Fibroblast of pulmonary artery (primary cell): ENCODE results near the gene RRBP1.

Source experiments
- DNase-seq: peaks from one replicate; pipeline ENCODE4 v3.0.0-alpha.2; 2010; ENCODE audit warnings: low read depth
- H3K4me3 ChIP-seq: replicated peaks from 2 replicates; pipeline ENCODE4 v1.5.1; 2011; ENCODE audit warnings: low read depth, mild to moderate bottlenecking, control low read depth, low read length, moderate library complexity
- TF ChIP-seq, protein P1 (sequence below): IDR thresholded peaks from 2 replicates; pipeline ENCODE4 v1.5.1; 2011; ENCODE audit warnings: mild to moderate bottlenecking, control low read depth, low read length, inconsistent platforms; ENCODE audit errors: missing control alignments

The RRBP1 gene, protein sequence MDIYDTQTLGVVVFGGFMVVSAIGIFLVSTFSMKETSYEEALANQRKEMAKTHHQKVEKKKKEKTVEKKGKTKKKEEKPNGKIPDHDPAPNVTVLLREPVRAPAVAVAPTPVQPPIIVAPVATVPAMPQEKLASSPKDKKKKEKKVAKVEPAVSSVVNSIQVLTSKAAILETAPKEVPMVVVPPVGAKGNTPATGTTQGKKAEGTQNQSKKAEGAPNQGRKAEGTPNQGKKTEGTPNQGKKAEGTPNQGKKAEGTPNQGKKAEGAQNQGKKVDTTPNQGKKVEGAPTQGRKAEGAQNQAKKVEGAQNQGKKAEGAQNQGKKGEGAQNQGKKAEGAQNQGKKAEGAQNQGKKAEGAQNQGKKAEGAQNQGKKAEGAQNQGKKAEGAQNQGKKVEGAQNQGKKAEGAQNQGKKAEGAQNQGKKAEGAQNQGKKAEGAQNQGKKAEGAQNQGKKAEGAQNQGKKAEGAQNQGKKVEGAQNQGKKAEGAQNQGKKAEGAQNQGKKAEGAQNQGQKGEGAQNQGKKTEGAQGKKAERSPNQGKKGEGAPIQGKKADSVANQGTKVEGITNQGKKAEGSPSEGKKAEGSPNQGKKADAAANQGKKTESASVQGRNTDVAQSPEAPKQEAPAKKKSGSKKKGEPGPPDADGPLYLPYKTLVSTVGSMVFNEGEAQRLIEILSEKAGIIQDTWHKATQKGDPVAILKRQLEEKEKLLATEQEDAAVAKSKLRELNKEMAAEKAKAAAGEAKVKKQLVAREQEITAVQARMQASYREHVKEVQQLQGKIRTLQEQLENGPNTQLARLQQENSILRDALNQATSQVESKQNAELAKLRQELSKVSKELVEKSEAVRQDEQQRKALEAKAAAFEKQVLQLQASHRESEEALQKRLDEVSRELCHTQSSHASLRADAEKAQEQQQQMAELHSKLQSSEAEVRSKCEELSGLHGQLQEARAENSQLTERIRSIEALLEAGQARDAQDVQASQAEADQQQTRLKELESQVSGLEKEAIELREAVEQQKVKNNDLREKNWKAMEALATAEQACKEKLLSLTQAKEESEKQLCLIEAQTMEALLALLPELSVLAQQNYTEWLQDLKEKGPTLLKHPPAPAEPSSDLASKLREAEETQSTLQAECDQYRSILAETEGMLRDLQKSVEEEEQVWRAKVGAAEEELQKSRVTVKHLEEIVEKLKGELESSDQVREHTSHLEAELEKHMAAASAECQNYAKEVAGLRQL (N-terminal part only)

DNA sequence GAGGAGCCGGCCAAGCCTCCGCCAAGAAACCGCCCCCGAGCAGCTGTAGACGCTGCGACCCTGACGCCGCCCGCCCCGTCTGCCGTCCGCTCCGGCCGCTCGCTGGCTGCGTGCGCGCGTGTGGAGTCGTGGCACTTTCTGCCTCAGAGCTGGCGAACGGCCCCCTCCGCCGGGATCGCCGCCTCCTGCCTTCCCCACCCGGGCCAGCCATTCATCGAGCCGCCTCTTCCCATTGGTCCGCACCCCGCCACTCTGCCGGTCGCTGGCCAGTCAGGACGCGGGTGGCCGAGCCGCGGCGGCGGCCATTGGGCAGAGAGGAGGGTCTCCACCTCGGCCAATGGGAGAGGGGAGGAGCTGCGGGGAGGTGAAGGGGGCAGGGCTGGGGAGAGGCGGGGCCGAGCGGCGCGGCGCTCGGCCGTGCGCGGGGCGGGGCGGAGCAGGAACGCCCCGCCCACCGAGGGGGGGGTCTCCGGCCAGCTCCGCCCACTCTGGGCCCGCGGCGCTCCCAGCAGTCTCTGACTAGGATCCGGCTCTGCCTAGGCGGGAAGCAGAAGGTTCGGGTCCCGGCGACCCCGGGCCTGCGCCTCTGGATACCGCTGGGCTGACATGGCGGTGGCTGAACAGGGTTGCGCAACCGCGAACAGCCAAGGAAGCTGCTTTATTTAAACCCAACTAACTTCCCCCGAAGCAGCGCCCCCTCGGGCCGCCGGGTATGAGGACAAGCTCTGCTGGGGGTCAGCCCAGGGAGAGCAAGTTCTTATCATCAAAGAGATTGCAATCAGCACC, at the start of gene RRBP1:
RRBP1 (minus strand) TSS at position 140 of the 786 bp plus-strand sequence. CDS start 21,735 bp downstream, outside the sequence.
- TF ChIP-seq, protein P1, sequence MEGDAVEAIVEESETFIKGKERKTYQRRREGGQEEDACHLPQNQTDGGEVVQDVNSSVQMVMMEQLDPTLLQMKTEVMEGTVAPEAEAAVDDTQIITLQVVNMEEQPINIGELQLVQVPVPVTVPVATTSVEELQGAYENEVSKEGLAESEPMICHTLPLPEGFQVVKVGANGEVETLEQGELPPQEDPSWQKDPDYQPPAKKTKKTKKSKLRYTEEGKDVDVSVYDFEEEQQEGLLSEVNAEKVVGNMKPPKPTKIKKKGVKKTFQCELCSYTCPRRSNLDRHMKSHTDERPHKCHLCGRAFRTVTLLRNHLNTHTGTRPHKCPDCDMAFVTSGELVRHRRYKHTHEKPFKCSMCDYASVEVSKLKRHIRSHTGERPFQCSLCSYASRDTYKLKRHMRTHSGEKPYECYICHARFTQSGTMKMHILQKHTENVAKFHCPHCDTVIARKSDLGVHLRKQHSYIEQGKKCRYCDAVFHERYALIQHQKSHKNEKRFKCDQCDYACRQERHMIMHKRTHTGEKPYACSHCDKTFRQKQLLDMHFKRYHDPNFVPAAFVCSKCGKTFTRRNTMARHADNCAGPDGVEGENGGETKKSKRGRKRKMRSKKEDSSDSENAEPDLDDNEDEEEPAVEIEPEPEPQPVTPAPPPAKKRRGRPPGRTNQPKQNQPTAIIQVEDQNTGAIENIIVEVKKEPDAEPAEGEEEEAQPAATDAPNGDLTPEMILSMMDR, result peak; percentile 66
- peak within 1 kb of the TSS; percentile 84 for H3K4me3 ChIP-seq
- DNase-seq, result peak; percentile 98

DNA sequence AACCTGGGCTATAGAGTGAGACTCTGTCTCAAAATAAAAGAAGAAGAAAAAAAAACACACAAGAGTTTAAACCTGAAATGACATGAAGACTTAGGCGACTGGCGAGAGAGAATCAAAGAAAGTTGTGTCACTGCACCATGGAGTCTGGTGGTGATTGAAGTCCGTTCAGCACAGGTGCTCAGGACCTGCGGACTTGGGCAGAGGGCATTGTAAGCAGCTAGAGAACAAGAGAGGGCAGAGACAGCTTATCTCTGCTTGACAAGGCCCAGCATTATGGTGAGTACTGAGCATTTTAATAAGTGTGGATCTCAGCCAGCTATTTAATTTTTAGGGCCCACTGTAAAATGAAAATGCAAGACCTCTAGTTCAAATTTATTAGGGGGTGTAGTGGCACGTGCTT, 49.2 kb upstream of the RRBP1 start:
- H3K4me3 ChIP-seq, result no peak overlapping the region
- DNase-seq, result no peak
- TF ChIP-seq, protein P1, result no peak

DNA sequence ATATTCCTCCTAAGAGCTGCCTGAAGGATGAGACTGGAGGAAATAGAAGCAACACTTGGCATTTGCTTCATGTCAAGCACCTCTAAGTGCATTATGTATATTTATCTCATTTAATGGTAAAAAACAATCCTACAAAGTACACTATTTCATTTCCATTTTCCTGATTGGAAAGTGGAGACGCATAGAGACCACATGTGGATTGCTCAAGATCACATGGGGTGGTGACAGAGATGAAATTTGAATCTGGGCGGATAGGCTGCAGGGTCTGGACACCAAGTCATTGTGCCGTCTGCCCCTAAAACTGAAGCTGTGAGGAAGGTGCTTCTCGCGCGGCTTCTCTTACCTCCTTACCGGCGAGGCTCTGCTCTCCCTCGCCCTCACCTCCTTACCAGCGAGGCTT, 48.0 kb upstream of the RRBP1 start:
- TF ChIP-seq, protein P1, result no peak
- no peak overlapping the region for H3K4me3 ChIP-seq
- DNase-seq, result no peak

DNA sequence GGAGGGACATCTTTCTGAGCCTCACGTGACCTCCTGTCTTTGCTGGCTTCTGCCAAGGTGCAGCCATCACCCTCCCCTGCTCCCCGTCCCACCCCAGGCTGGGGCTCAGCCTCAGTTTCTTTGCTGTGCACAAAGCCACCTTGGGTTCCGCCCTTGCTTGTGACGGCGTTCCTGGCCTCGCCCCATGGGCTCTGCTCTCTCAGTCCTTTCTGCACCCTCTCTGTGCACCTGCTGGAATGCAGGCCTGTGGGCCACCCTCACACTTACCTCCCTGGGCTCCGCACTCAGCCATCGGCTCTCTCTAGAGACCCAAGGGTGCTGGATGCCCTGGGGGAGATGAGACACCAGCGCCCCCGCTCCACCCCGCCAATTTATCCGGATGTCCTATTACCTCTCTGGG, 46.0 kb upstream of the RRBP1 start:
- H3K4me3 ChIP-seq, result no peak overlapping the region
- TF ChIP-seq, protein P1, result no peak

DNA sequence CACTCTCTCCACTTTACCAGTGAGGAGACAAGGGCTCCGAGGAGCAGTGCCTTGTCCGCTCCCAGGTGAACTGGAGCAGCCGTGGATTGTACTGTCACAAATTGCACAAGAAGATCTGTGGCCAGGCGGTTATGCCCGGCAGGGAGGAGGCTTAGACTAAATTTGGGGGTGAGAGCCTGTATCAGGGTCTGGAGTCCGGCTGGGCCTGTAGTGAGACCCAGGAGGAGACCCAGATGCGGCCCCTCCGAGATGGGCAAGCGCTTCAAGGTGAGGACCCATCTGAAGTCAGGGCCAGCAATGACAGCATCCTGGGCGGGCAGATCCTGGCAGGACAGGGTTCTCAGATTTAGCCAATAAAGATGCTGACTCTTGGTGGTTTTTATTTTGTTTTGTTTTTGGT, 45.3 kb upstream of the RRBP1 start:
- H3K4me3 ChIP-seq, result no peak overlapping the region
- TF ChIP-seq, protein P1, result no peak
- DNase-seq, result no peak

More for the DNA sequence above, 46.0 kb upstream of the RRBP1 start:
- DNase-seq, result no peak

DNA sequence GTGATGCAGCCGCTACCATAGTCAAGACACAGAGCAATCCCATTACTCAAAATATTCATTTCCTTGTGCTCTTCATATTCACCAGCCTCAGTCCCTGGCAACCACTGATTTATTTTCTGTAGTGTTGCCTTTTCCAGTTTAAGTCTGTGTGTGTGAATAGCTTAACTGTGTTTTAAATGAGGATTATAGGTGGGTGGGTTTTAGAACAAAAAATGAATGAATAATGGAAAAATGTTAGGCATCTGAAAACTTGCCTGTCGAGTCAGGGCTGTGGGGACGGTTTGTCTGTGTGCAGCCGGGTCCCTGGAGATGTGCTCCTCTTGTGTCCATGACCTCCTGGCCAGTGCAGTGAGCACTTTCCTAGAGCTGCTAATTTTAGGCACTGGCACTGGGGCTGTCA, 44.9 kb upstream of the RRBP1 start:
- TF ChIP-seq, protein P1, result no peak
- no peak for DNase-seq

More for the DNA sequence above, 44.9 kb upstream of the RRBP1 start:
- no peak overlapping the region for H3K4me3 ChIP-seq
